A549 (cell line): Measurements from ENCODE around the gene IQSEC2.

Source experiments
- JUNB ChIP-seq: fragments of >200 bp; sonication (Bioruptor Twin); formaldehyde crosslinking; IDR thresholded peaks from 2 replicates; pipeline ENCODE4 v1.6.1; 2016
- TF ChIP-seq, protein P1 (sequence below): fragments of >200 bp; sonication (Bioruptor Twin); formaldehyde crosslinking; IDR thresholded peaks from 3 replicates; pipeline ENCODE4 v1.5.1; 2016

DNA sequence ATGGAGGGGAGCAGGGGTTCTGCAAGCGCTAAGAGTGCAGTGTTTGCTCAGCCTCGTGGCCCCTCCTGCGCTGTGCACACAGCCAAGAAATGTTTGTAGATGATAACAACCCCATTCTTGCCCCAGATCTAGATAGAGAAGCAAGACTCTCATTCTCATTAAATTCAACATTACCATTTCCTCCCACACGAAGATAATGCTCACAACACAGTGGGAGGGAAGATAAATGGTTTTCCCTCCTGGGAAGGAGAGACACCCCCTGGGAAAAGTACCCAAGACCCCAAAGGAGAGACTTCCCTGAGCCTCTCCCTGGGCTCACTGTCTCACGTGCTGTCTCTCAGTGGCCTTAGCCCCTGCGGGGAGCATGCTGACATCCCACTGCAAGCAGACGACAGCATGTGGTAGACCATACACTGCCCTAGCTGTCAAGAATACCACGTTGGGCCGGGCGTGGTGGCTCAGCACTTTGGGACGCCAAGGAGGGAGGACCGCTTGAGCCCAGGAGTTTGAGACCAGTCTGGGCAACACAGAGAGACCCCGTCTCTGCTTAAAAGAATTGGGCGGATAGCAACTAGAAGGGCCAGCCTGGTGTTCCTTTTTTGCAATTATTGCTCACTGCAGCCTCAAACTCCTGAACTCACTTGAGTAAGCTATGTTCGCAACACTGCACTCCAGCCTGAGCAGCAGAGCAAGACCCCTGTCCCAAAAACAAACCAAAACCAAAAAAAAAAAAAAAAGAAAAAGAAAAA lies 34.9 kb upstream of the IQSEC2 start:
- no peak for TF ChIP-seq JUNB
- TF ChIP-seq, protein P1, sequence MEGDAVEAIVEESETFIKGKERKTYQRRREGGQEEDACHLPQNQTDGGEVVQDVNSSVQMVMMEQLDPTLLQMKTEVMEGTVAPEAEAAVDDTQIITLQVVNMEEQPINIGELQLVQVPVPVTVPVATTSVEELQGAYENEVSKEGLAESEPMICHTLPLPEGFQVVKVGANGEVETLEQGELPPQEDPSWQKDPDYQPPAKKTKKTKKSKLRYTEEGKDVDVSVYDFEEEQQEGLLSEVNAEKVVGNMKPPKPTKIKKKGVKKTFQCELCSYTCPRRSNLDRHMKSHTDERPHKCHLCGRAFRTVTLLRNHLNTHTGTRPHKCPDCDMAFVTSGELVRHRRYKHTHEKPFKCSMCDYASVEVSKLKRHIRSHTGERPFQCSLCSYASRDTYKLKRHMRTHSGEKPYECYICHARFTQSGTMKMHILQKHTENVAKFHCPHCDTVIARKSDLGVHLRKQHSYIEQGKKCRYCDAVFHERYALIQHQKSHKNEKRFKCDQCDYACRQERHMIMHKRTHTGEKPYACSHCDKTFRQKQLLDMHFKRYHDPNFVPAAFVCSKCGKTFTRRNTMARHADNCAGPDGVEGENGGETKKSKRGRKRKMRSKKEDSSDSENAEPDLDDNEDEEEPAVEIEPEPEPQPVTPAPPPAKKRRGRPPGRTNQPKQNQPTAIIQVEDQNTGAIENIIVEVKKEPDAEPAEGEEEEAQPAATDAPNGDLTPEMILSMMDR: no peak
